GM12874 (cell line): ENCODE results near the gene TNFRSF1A.

ENCODE experiments used
- TF ChIP-seq, protein P1 (sequence below): IDR thresholded peaks from 2 replicates; pipeline ENCODE4 v1.5.1; 2011; ENCODE audit warnings: low read depth, mild to moderate bottlenecking, control low read depth, low read length, moderate library complexity; ENCODE audit not compliant: insufficient read depth

Gene TNFRSF1A

DNA sequence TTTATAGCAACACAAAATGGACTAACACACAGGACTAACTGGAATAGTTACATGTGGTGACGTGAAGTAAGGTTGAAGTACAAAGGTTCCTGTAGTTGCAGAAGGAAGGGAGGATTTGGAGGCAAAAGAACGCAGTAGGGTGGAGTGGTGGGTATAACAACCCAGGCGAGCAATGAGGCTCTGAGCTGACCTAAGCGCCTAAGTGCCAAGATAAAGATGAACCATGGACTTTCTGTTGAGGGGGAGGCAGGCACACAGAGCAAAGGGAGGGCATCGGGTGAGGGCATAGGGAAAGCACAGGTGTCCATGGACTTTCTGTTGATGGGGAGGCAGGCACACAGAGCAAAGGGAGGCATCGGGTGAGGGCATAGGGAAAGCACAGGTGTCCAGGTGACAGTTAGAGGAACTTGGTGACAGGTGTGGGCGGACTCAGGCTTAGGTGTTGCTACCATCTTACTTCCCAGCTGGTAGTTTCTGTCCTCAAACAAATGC lies 18.2 kb upstream of the TNFRSF1A start:
- TF ChIP-seq, protein P1, sequence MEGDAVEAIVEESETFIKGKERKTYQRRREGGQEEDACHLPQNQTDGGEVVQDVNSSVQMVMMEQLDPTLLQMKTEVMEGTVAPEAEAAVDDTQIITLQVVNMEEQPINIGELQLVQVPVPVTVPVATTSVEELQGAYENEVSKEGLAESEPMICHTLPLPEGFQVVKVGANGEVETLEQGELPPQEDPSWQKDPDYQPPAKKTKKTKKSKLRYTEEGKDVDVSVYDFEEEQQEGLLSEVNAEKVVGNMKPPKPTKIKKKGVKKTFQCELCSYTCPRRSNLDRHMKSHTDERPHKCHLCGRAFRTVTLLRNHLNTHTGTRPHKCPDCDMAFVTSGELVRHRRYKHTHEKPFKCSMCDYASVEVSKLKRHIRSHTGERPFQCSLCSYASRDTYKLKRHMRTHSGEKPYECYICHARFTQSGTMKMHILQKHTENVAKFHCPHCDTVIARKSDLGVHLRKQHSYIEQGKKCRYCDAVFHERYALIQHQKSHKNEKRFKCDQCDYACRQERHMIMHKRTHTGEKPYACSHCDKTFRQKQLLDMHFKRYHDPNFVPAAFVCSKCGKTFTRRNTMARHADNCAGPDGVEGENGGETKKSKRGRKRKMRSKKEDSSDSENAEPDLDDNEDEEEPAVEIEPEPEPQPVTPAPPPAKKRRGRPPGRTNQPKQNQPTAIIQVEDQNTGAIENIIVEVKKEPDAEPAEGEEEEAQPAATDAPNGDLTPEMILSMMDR, result no peak

DNA sequence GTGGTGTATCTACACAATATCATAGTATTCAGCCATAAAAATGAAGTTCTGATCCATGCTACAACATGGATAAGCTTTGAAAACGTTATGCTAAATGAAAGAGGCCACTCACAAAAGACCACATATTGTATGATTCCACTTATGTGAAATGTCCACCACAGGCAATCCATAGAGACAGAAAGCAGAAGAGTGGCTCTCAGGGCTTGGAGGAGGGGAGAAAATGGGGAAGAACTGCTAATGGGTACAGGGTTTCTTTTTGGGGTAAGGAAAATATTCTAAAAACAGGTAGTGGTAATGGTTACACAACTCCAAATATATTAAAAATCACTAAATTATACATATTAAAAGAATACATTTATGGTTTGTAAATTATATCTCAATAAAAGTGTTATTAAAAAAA lies 17.0 kb upstream of the TNFRSF1A start:
- TF ChIP-seq, protein P1, result no peak

DNA sequence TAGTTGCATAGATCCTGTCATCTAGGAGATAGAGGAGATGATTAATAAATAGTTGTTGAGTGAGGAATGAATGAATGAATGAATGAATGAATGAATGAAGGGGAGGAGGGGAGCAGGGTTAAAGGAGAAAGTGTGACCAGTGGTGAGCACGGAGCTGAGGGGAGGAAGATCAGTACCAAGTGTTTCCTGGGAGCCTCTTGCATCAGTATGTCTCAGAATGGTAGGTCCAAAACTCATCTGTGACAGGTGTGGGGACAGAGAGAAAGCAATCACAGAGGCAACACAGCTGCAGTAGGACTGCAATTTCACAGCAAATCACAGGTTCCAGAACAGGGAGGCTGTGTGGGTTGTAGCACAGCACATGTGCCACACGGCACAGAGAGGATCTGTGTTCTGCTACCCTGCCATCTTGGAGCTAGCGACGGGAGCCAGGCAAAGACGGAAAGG lies 14.5 kb upstream of the TNFRSF1A start:
- TF ChIP-seq, protein P1, result no peak

DNA sequence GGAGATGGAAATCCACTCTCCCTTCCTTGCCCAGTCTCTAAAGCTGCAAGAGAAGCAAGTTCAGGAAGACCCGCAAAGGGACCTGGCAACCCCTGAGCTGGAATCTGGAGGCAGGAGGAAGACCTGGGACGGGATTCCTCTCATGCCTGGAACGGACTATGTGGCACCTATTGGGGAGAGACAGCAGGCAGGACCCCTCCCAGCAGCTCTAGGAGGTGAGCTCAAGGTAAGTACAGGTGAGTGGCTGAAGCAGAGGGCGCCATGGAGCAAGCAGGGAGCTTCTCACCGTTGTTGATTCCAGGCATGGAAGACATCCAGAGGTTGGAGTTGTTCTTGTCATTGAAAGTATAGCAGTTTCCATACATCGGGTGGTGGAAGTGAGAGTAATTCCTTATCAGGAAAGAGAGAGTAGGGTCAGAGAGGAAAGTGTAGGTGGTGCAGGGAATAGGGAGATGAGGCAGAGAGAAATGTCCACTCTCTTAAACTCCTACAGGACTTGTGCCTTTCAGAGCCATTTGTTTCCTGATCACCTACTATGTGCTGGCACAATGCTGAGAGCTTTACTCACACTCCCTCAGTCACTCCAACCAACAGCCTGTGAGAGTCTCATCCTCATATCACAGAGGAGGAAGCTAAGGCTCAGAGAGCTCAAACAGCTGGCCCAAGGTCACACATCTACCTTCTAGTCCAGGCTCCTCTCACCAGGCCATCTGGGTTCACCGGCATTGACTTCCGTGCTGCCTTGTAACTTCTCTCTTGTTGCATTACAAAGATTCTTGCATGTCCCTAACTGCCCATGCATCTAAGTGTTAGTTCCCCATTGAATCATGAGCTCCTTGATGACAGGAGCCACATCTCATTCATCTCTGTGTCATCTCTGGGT lies 13.9 kb upstream of the TNFRSF1A start:
- TF ChIP-seq, protein P1, result no peak

DNA sequence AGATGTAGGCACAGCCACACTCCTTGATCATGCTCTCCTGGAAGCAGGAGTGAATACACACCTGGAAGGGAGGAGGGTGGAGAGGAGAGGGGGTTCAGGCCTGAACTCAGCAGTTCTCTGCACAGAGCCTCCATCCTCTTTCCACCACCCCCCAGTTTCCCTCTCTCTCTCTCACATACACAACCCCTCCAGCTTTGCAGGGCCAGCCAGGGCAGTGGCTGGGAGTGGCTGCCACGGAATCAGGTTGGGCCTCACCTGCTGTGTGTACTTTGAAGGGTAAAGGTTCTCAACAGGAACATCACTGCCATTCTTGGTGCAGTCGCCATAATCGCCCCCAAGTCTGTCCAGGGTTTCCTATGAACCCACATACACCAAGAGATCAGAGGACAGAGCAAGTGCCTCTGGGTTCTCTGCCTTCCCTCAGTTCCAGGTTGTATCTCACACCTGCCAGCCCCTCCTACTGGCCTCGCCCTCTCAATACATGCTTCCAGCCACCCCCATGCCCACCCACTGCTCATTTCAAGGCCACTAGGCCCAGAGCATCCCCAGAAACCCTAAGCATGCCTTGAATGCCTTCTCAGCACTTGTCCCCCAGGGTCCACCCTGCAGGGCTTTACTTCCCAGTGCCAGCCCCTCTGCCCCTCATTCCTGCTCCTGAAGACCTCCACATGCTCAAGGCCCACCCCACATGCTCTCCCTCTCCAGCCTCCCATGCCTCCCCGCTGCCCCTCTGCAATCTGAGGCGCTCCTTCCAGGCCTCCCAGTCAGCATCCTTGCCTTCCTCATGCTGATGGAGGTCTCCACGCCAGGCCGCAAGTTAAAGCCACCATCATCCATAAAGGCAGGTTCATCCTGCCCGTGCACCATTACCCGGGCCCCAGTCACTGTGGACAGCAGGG lies 12.9 kb upstream of the TNFRSF1A start:
- TF ChIP-seq, protein P1, result no peak

DNA sequence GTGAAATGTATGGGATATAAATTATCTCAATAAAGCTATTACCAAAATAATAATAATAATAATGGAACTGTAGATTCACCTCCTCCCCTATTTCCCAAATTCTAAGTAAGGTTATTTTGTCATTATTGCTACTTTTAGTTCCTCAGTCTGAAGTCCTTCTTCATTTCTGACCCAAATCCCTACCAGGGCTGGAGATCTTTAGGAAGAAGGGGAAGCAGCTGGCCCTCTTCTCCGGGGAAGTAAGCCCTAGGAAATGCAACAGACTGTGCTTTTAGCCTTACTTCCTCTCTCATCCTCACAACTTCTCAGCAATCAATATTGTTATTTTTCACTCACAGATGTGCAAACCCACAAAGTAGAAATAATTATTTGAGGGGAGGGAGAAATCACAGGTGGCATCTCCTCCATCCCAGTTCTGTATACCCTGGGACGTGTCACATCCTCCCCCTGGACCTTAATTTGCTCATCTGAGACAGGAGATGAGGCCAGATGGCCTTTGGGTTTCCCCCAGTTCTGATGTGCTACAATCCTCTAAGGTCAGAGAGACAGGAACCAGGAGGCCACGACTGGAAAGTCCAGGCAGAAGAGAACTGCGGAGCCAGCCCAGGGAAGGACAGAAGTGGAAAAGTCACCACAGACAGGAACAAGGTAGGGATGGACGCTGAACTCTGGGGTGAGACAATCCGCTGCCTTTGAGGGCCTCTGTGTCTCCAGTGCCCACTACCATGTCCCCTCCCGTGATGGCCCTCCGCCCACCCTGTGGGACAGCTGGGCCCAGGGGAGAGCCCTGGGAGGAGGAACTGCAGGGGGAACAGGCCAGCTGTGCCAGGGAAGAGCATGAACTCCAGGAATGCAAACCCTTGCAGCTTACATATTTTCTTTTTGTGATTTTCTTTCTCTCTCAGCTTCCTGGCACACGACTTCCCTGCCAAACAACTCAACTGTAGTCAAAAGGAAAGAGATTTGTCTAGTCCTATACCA lies 10.6 kb upstream of the TNFRSF1A start:
- TF ChIP-seq, protein P1, result no peak
